NCI-H1436 treated with DMSO at 0.1 percent for 48 hours (cell line): Measurements from ENCODE around the gene ANO4.
"Not testable (repeated sequence)": the region's sequence is repeated elsewhere in the genome, so short reads cannot be mapped to it uniquely, and the experiment has no call there.

Experiments used
- DNase-seq: peaks from one replicate; lab custom pipeline; 2025; lab: John Stamatoyannopoulos, UW

Gene ANO4

GRCh38 chr12:101090222-101090621 lies 295.6 kb downstream of the ANO4 start:
- DNase-seq = not testable (repeated sequence)

- no peak for DNase-seq
Observed at GRCh38 chr12:101097829-101098580, 303.4 kb downstream of the ANO4 start.

- DNase-seq = no peak
Observed at GRCh38 chr12:101107032-101107763, 312.6 kb downstream of the ANO4 start.

GRCh38 chr12:101108130-101108529 lies 313.6 kb downstream of the ANO4 start:
- no peak for DNase-seq

GRCh38 chr12:101110866-101111265 lies 316.3 kb downstream of the ANO4 start:
- DNase-seq = no peak

- no peak for DNase-seq
Observed at GRCh38 chr12:101111441-101111840, 316.9 kb downstream of the ANO4 start.

- DNase-seq = no peak
Observed at GRCh38 chr12:101115326-101115725, 320.8 kb downstream of the ANO4 start.

- no peak for DNase-seq
Observed at GRCh38 chr12:101116911-101117310, 322.3 kb downstream of the ANO4 start.

- no peak for DNase-seq
Observed at GRCh38 chr12:101117842-101118241, 323.3 kb downstream of the ANO4 start.

- DNase-seq = no peak
Observed at GRCh38 chr12:101127521-101128219, 333.1 kb downstream of the ANO4 start.

- not testable (repeated sequence) for DNase-seq
Observed at GRCh38 chr12:101145777-101146431, 351.3 kb downstream of the ANO4 start.

- DNase-seq = no peak
Observed at GRCh38 chr12:101165319-101165718, 370.7 kb downstream of the ANO4 start.

GRCh38 chr12:101166866-101167265 lies 372.3 kb downstream of the ANO4 start:
- no peak for DNase-seq

GRCh38 chr12:101168001-101168400 lies 373.4 kb downstream of the ANO4 start:
- no peak for DNase-seq

- no peak for DNase-seq
Observed at GRCh38 chr12:101172316-101172715, 377.7 kb downstream of the ANO4 start.

- no peak for DNase-seq
Observed at GRCh38 chr12:101173197-101173749, 378.7 kb downstream of the ANO4 start.

- DNase-seq = no peak
Observed at GRCh38 chr12:101174541-101174940, 380.0 kb downstream of the ANO4 start.
